CD4-positive, alpha-beta T cell treated with Interleukin-1 beta for 1 hour (primary cell): ENCODE results near the gene GTF2I.
"Not testable (repeated sequence)": the region's sequence is repeated elsewhere in the genome, so short reads cannot be mapped to it uniquely, and the experiment has no call there.

Experiments
- DNase-seq, 2 donors: peaks; one replicate each; pipeline ENCODE4 v3.0.0-alpha.2; 2020 to 2022

GTF2I gene

DNA sequence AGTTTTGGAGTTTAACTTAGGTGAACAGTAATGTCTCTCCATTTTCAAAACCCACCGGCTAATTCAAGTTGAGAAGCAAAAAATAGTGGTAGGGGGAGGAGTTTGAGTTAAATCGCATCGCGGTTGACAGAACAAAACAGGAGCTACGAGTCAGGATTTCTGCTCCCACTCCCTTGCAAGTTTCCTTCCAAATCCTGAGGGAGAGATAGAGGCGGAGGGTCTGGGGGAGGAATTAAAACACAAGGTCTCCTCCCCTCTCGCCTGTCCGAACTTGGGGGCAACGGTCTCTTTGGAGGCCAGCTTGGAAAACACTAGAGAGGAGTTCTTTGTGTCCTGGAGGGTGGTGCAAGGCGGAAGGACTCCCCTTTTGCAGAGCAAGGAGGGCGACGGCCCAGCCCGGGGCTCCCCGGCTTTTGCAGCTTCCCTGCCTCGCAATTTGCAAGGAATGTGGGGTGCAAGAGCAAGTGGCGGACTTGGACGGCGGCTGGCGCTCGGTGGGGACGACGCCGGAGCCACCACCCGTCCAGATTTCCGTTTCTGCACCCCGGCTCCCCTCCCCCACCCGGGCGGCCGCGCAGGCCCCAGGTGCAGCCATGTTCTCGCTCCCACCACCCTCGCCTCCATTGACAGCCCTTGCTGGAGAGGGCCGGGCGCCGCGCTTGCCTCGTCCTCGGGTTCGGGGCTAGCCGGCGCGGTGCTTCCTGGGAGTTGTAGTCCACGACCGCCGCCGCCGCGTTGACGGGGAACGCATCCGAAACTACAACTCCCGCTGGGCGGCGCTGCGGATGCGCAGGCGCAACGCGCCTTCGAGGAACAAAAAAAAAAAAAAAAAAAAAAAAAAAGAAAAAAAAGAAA lies 454 bp upstream of the GTF2I start:
- peak; percentile 98 for DNase-seq

DNA sequence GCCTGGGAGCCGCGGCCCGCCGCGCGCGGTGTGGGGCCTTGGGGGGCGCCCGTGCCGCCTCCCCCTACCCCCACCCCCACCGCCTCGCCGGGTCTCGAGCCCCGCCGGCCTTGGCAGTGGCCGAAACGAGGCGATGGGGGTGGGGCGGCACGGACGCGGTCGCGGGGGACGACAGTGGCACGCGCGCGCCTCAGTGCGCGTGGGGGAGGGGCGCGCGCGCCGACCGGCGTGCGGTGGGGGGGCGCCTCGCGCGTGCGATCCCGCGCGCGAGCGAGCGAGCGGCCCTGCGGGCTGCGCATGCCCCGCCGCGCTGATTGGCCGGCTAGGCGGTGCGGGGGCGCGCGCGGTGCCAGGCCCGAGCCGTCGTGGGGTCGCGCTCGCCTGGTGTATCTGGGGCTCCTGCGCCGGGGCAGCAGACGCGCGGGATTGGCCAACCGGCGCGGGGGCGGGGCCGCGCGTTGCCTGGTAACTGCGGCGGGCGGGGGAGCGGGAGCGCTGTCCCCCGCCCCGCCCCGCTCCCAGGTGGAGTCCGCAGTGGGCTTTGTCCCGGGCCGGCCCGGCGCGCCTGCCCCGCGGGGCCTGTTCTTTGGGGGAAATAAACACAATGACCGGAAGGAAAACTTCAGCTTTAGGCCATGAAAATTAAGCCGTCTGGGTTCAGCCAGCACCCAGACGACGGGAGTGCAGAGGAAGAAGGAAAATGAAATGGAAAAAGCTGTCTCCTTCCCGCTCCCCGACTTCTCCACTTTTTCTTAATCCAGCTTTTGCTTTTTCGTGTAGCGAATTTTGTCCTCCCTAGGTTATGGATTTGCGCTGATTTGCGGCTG lies 873 bp downstream of the GTF2I start:
- peak; percentile 91 to 93 for DNase-seq

DNA sequence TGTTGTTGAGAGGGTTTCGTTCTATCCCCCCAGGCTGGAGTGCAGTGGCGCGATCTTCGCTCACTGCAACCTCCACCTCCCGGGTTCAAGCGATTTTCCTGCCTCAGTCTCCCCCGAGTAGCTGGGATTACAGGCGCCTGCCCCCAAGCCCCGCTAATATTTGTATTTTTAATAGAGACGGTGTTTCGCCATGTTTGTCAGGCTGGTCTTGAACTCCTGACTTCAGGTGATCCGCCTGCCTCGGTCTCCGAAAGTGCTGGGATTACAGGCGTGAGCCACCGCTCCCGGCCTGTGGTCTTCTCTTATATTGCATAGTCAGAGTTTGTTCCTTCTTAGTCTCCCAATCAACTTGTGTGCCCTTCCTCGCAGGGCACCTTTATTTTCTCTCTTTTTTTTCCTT lies 2.7 kb downstream of the GTF2I start:
- not testable (repeated sequence) for DNase-seq

DNA sequence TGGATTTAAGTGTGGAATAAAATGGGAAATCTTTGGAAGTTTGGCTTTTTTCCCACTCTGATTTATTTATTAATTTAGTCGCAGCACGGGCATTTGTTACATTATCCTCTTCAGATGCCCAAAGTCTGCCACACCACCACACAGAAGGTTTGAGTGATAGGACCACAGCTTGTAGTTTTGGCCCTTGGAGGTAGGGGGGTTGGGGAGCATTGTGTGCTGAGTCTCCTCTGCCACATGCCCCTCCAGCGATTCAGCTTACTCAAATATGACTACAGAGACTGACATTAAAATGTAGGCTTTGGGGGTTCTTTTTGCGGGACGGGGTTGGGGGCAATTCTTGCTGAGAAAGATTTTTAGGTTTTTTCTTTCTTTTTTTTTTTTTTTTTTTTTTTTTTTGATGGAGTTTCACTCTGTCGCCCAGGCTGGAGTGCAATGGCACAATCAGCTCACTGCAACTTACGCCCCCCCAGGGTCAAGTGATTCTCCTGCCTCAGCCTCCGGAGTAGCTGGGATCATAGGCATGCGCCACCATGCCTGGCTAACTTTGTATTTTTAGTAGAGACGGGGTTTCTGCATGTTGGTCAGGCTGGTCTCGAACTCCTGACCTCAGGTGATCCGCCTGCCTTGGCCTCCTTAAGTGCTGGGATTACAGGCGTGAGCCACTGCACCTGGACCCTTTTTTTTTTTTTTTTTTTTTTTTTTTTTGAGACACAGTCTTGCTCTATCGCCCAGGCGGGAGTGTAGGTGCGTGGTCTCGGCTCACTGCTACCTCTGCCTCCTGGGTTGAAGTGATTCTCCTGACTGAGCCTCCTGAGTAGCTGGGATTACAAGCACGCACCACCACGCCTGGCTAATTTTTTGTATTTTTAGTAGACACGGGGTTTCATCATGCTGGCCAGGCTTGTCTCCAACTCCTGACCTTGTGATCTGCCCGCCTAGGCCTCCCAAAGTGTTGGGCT lies 4.6 kb downstream of the GTF2I start:
- peak in 1 of 2 donors; percentile 4 for DNase-seq

DNA sequence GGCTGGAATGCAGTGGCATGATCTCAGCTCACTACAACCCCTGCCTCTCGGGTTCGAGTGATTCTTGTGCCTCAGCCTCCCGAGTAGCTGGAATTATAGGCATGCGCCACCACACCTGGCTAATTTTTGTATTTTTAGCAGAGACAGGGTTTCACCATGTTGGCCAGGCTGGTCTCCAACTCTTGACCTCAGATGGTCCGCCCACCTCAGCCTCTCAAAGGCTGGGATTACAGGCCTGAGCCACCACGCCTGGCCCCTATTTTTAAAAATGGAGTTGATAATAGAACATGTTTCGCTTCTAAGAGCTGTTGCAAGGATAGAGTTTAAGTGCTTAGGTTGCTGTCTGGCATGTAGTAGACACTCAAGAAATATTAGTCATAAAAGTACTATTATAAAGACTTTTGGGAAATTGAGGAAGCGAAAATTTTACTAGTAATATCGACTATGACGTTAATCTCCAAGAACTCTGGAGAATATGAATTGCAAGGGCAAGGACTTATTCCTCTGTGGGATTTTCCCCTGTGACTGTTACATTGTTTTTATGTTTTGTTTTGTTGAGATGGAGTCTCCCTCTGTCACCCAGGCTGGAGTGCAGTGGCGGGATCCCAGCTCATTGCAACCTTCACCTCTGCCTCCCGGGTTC lies 7.9 kb downstream of the GTF2I start:
- no peak for DNase-seq

DNA sequence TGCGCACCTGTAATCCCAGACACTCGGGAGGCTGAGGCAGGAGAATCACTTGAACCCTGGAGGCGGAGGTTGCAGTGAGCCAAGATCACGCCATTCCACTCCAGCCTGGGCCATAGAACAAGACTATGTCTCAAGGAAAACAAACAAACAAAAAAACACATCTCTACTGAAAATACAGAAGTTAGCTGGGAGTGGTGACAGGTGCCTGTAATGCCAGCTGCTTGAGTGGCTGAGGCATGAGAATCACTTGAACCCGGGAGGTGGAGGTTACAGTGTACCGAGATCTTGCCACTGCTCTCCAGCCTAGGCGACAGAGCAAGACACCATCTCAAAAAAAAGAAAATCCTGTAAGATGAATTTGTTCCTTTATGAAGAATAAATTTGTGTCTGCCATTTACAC lies 9.5 kb downstream of the GTF2I start:
- not testable (repeated sequence) for DNase-seq

DNA sequence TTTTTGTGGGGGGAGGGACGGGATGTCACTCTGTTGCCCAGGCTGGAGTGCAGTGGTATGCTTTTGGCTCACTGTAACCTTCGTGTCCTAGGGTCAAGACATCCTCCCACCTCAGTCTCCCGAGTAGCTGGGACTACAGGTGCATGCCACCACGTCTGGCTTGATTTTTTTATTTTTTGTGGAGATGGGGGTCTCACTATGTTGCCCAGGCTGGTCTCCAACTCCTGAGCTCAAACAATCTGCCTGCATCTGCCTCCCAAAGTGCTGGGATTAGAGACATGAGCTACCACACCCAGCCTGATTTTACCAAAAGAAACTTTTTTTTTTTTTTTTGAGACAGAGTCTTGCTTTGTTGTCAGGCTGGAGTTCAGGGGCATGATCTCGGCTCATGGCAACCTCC lies 10.0 kb downstream of the GTF2I start:
- DNase-seq, result not testable (repeated sequence)

DNA sequence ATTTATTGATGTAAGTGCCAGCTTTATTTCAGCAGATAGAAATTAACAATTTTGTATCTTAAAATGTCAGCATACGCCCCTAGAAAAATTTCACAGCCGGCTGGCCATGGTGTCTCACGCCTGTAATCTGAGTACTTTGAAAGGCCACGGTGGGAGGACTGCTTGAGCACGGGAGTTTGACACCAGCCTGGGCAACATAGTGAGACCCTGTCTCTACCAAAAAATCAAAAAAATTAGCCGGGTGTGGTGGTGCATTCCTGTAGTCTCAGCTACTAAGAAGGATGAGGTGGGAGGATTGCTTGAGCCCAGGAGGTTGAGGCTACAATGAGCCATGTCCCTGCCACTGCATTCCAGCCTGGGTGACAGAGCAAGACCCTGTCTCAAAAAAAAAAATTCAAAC lies 14.1 kb downstream of the GTF2I start:
- DNase-seq, result no peak

DNA sequence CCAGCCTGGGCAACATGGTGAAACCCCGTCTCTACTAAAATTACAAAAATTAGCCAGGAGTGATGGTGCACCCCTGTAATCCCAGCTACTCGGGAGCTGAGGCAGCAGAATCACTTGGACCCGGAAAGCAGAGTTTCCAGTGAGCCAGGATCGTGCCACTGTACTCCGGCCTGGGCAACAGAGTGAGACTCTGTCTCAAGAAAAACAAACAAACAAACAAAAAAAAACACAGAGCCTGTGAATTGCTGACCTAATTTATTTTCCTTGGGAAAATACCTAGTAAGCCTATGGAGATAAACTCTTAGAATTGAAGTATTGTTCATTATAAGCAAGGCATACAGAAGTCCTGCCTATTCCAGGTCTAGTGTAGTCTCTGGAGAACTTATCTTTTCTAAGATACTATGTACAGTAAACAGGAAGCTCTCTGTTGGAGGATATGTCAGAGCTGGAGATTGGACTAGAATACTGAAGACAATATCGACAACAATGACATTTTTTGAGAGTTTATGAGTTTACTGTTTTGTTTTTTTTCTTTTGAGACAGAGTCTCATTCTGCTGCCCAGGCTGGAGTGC lies 14.9 kb downstream of the GTF2I start:
- DNase-seq, result no peak

DNA sequence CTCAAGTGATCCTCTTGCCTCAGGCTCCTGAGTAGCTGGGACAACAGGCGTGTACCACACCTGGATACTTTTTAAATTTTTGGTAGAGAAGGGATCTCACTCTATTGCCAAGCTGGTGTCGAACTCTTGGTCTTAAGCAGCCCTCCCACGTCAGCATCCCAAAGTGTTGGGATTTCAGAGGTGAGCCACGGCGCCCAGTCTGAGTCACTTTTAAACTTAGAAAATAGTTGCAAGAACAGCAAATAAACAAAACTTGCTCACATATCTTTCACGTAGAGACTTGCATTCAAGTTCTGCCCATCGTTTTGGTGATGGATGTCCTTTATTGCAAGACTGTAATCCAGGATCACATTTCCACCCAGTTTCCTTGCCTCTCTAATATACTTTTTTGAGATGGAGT lies 16.6 kb downstream of the GTF2I start:
- no peak for DNase-seq

DNA sequence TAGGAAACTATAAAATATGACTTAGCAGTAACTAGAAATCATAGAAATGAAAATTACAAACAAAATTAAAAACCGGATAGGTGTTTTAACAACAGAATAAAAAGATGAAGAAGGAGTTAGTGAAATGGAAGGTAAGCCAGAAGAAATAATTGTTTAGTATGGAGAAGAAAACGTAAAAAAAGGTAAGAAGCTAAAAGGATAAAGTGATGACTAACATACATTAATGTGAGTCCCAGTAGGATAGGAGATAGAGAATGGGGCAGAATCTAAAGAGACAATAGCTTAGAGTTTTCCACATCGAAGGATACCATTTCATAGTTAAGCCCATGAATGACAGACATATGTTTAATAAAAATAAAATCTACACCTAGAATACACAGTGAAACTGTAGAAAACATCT lies 25.3 kb downstream of the GTF2I start:
- no peak for DNase-seq

DNA sequence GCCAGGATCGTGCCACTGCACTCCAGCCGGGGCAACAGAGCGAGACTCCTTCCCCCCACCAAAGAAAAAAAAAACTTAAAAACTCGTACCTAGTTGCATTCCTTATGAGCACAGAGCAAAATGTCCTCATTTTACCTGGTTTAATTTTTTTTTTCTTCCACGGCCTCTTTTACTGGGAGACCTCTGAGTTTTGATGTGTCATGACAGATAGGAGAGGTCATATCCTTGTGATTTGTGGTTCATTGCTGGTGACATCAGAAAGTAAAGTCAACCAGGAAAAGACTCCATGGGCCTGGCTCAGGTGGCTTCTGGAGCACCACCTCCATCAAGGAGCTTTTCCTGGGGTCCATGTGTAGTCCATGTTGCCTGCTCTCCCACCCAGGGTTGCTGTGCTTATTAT lies 26.3 kb downstream of the GTF2I start:
- no peak for DNase-seq

DNA sequence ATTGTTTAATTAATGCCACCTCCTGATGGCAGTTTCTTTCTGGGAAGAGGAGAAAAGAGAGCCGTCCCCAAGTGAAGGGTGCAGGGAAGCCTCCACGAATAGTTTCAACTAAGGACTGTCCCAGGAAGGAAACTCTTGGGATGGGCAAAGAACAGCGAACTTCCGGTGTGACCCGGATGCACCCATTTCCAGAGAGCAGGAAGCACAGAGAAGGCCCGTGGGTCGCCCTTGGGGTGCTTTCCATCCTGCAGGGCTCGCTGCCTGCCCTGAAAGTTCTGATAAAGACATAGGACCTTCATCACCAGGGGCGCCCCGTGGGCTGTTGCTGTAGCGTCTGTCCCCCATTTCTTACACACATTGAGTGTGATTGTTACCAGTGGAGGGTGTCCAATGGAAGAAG lies 27.0 kb downstream of the GTF2I start:
- DNase-seq, result no peak

DNA sequence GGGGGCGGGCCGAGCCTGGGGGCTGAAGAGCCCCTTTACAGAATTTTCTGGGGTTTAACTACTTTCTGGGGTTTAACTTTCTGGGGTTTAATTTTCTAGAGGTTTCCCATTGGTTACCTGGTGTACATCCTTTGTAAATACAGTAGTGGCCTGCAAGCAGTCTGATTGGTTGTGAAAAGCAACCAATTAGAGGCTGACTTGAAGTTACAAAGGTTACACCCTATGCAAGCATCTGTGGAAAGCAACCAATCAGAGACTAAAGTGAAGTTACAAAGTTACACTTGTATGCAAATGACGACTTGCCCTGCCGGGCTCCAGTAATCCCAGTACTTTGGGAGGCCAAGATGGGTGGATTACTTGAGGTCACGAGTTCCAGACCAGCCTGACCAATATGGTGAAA lies 27.4 kb downstream of the GTF2I start:
- DNase-seq, result no peak

DNA sequence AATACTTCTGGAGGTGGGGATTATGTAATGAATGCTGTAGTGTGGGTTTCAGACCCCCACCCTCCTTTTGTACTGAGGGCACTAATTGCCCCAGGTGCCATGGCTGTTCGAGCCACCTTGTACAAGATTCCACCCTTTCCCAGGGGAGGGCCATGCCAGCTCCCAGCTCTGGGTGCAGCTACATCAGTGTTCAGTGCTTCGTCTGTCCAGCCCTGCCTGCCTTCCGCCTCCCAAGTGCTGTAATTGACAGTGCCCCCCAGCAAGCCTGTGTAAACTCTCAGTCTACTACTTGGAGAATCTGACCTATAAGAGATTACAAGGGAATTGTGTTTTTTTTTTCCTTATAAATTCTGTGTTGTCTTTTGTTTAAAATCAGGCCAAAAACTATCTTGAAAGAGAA lies 33.0 kb downstream of the GTF2I start:
- DNase-seq, result no peak

DNA sequence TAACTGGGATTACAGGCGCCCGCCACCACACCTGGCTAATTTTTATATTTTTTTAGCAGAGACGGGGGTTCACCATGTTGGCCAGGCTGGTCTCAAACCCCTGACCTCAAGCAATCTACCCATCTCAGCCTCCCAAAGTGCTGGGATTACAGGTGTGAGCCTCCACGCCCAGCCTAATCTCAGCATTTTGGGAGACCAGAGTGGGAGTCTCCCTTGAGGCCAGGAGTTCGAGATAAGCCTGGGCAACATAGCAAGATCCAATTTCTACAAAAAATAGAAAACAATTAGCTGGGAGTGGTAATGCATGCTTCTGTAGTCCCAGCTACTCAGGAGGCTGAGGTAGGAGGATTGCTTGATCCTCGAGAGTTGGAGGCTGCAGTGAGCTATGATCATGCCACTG lies 46.9 kb downstream of the GTF2I start:
- not testable (repeated sequence) for DNase-seq

DNA sequence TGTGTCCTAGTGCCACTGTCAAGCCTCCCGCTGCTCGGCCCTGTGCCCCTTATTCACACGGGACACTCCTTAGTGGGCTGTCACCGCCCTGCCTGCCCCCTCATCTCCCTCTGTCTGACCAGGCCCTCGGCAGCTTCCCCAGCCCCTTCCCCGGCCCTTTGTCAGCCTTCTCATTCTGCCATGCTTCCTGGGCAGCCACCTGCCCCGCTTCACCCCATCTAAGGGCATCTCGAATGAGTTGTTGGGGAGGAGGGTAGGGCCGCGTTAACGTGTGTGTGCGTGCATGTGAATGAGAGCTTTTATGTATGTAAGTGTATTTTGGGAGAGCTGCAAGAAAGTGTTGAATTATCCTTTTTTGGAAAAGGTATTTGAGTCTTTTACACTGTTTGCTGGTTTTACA lies 49.7 kb downstream of the GTF2I start:
- DNase-seq, result no peak

DNA sequence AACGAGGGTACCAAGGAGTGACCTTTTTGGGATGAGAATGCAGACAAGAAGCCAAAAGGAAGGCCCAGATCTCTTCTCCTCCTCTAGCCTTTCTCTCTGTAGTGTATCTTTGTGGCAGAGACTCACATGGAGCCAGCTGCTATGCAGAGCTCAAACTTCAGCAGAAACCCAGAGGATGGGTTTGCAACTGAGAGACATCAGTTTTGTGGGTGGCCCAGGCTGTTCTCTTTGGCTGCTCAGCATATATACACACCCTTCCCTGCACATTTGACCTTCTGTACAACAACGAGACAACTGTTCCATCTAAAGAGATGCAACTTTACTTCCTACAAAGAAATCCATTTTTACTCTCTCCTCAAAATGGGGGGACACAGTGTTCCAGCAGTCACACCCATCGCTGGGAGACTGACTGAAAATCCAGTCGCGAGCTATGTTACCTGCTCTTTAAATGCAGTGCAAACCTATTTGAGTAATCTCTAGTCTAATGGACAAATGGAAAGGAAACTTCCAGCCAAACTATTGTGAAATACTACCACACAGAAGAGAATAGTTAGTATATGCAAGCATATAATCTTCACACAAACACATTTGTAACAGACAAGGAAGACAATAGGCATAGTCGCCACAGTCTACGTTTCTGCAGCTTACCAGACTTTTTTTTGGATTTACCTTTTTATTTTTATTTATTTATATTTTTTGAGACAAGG lies 51.2 kb downstream of the GTF2I start:
- no peak for DNase-seq

DNA sequence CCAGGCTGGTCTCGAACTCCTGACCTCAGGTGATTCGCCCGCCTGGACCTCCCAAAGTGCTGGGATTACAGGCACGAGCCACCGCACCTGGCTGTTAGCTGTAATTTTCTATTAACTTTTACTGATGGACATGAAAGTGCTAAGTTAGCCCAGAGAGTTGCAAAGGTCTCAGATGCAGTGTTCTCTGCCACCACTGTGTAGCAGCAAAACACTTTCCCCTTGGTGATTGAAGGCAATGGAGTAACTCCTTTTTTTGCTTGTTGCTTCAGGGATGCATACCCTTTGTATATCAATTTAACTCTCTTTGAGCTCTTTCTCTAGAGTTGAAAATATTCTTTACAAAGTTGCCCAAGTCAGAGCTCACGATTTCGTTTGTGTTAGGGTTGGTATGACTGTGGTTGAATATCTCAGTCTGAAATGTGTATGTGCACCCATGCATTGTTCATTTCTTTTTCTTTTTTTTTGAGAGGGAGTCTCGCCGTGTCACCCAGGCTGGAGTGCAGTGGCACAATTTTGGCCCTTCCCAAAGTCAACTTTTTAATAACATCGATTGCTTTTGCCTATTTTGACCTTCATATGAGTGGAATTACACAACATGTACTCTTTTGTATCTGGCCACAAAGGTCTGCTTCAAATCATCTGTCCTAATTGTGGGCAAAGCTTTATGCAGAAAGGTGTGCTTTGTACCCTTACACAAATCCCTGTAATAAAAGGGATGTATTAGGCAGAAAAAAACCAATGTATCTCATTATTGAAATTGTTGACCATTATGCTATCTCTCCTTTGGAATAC lies 52.6 kb downstream of the GTF2I start:
- no peak for DNase-seq

DNA sequence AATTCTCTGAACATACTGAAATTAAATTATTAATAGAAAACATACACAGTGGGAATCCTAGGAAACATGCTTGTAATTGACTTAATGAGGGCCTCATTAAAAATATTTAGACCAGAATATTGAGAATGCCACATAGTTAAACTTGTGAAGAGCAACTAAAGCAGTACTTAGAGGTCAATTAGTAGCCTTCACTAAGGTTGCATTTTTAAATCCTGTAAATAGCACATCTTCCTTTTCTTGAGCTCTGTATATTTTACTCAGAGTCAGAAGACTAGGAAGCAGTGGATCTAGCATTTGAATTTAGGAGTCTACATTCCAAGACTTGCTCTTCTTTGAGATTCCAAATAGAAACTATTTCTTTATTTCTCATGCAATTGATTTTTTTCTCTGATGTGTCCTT lies 56.0 kb downstream of the GTF2I start:
- no peak for DNase-seq

DNA sequence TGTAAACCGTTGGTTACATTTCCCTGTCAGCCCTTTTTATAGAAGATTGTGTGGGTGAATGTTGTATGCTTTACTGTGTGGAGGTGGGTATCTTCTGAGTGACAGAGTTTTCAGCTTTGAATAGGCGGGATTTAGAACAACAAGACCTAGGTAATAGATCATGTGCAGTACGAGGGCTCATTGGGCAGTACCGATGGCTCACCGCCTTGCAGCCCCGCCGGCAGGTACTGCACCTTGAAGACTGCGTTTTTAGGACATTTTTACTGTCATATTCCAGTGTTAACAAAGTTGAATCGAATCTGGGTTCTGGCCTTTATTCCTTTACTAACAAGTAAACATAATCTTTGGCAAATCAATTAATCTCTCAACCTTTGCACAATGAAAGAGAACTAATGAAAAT lies 60.4 kb downstream of the GTF2I start:
- no peak for DNase-seq
